Endodermal cell (in vitro differentiated cells): ENCODE results near the gene IKBKG. TPM values are rescaled to one million over a fixed set of nuclear protein-coding genes. Genes with fewer than 3 reads are reported as not detected.

Experiments used
- DNase-seq: peaks from one replicate; pipeline ENCODE4 v3.0.0-alpha.2; 2017
- H3K27ac ChIP-seq: 2 replicates; pipeline ENCODE4 v1.5.1; 2013; ENCODE audit warnings: mild to moderate bottlenecking, low read depth, low read length, moderate library complexity
- H3K27me3 ChIP-seq: 2 replicates; pipeline ENCODE4 v1.6.1; 2013; ENCODE audit warnings: mild to moderate bottlenecking, low read length, moderate library complexity; ENCODE audit not compliant: insufficient read depth, control insufficient read depth, poor library complexity, severe bottlenecking
- H3K36me3 ChIP-seq: 2 replicates; pipeline ENCODE4 v1.7.0; 2013; ENCODE audit warnings: mild to moderate bottlenecking, low read length, moderate library complexity; ENCODE audit not compliant: control insufficient read depth, insufficient read depth
- H3K4me1 ChIP-seq: one replicate; pipeline ENCODE4 v1.7.0; 2013; ENCODE audit warnings: low read length; ENCODE audit not compliant: control insufficient read depth, insufficient read depth
- H3K4me3 ChIP-seq: 2 replicates; pipeline ENCODE4 v1.5.1; 2013; ENCODE audit warnings: mild to moderate bottlenecking, low read length, moderate library complexity
- H3K9ac ChIP-seq: 2 replicates; pipeline ENCODE4 v1.6.1; 2013; ENCODE audit warnings: mild to moderate bottlenecking, low read length, moderate library complexity; ENCODE audit not compliant: poor library complexity, severe bottlenecking; ENCODE audit errors: extremely low read depth
- H3K9me3 ChIP-seq: 2 replicates; pipeline ENCODE4 v1.6.1; 2013; ENCODE audit warnings: mild to moderate bottlenecking, low read length, moderate library complexity; ENCODE audit not compliant: control insufficient read depth
- H3K27ac Mint-ChIP-seq: 2 replicates; pipeline ENCODE4 v1.8.0; 2020; ENCODE audit warnings: mixed read lengths
- H3K27me3 Mint-ChIP-seq: 2 replicates; pipeline ENCODE4 v1.8.0; 2021; ENCODE audit warnings: mild to moderate bottlenecking, mixed read lengths; ENCODE audit not compliant: insufficient read depth
- H3K36me3 Mint-ChIP-seq: 2 replicates; pipeline ENCODE4 v1.8.0; 2020; ENCODE audit warnings: low read depth, mixed read lengths
- H3K4me1 Mint-ChIP-seq: 2 replicates; pipeline ENCODE4 v1.8.0; 2020; ENCODE audit warnings: mixed read lengths
- H3K4me3 Mint-ChIP-seq: 2 replicates; pipeline ENCODE4 v1.8.0; 2020; ENCODE audit warnings: mild to moderate bottlenecking, moderate library complexity, mixed read lengths
- H3K9me3 Mint-ChIP-seq: 2 replicates; pipeline ENCODE4 v1.8.0; 2020; ENCODE audit warnings: mild to moderate bottlenecking, mixed read lengths
- WGBS, 2 experiments: methylation state at CpG; one replicate each; pipeline versions ENCODE4 v1.1.5 to v1.1.7; 2013; ENCODE audit warnings: missing lambda C conversion rate in 2 of 2, mixed read lengths in 1 of 2; ENCODE audit not compliant: insufficient coverage in 1 of 2, insufficient read length in 1 of 2; 5-methylcytosine and 5-hydroxymethylcytosine counted together
- total RNA-seq, 2 donors: library from RNA; stranded (reverse); fragmentation: NEBNext Ultra II Directional in 1 of 2; extraction: Animal tissue kit (Norgen Biotek cat#: 25700) in 1 of 2; gene quantifications; 2 replicates in 1 of 2; 3 replicates in 1 of 2; pipeline ENCODE4 v1.2.1, GENCODE V29; 2021
- TF ChIP-seq, protein P1 (sequence below): fragments of 200-600 bp; sonication (generic); conservative IDR thresholded peaks from 2 replicates; pipeline ENCODE4 v1.5.0; 2021; ENCODE audit warnings: antibody characterized with exemption, mild to moderate bottlenecking

The IKBKG gene
- total RNA-seq, 2 donors from 2014 or later: 19.8 to 20.3 TPM

- peaks cover 12% of the 10 kb centered on the region for H3K9me3 ChIP-seq
- H3K27me3 ChIP-seq: no peaks in the 10 kb centered on the region
- peaks cover 19% of the 10 kb centered on the region for H3K27me3 Mint-ChIP-seq
- H3K27ac Mint-ChIP-seq: no peak overlapping the region
- H3K4me1 Mint-ChIP-seq: no peaks in the 10 kb centered on the region
- no peaks in the 10 kb centered on the region for H3K36me3 Mint-ChIP-seq
- no peaks in the 10 kb centered on the region for H3K4me1 ChIP-seq
- no peaks in the 10 kb centered on the region for H3K36me3 ChIP-seq
- H3K9ac ChIP-seq: no peak overlapping the region
- H3K9me3 Mint-ChIP-seq: peaks cover 76% of the 10 kb centered on the region
- H3K27ac ChIP-seq: no peak overlapping the region
- TF ChIP-seq, protein P1, sequence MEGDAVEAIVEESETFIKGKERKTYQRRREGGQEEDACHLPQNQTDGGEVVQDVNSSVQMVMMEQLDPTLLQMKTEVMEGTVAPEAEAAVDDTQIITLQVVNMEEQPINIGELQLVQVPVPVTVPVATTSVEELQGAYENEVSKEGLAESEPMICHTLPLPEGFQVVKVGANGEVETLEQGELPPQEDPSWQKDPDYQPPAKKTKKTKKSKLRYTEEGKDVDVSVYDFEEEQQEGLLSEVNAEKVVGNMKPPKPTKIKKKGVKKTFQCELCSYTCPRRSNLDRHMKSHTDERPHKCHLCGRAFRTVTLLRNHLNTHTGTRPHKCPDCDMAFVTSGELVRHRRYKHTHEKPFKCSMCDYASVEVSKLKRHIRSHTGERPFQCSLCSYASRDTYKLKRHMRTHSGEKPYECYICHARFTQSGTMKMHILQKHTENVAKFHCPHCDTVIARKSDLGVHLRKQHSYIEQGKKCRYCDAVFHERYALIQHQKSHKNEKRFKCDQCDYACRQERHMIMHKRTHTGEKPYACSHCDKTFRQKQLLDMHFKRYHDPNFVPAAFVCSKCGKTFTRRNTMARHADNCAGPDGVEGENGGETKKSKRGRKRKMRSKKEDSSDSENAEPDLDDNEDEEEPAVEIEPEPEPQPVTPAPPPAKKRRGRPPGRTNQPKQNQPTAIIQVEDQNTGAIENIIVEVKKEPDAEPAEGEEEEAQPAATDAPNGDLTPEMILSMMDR: no peak
- no peak overlapping the region for H3K4me3 Mint-ChIP-seq
- no peak overlapping the region for H3K4me3 ChIP-seq
- DNase-seq: no peak
- WGBS, 2 experiments: 83 to 91% methylated on average over 1 to 6 of the region's 8 CpGs
Observed at GRCh38 chrX:154598656-154599055, 51.2 kb downstream of the IKBKG start.

GRCh38 chrX:154599531-154599930 is 52.1 kb downstream of the IKBKG start:
- TF ChIP-seq, protein P1: no peak
- Histone ChIP-seq H3K4me1 (no peaks in the 10 kb centered on the region), H3K27ac (no peak overlapping the region), H3K4me3 (no peak overlapping the region), H3K9ac (no peak overlapping the region), H3K9me3 (peaks cover 12% of the 10 kb centered on the region), H3K27me3 (no peaks in the 10 kb centered on the region), H3K36me3 (no peaks in the 10 kb centered on the region)
- no peaks in the 10 kb centered on the region for H3K4me1 Mint-ChIP-seq
- H3K4me3 Mint-ChIP-seq: no peak overlapping the region
- no peak for DNase-seq
- no peaks in the 10 kb centered on the region for H3K36me3 Mint-ChIP-seq
- 96 to 100% methylated on average over 2 to 14 of the region's 14 CpGs for WGBS, 2 experiments
- peaks cover 14% of the 10 kb centered on the region for H3K27me3 Mint-ChIP-seq
- H3K9me3 Mint-ChIP-seq: peaks cover 76% of the 10 kb centered on the region
- no peak overlapping the region for H3K27ac Mint-ChIP-seq

- no peak overlapping the region for H3K9ac ChIP-seq
- no peaks in the 10 kb centered on the region for H3K36me3 Mint-ChIP-seq
- peaks cover 76% of the 10 kb centered on the region for H3K9me3 Mint-ChIP-seq
- no peak overlapping the region for H3K27ac Mint-ChIP-seq
- no peak for DNase-seq
- H3K4me3 Mint-ChIP-seq: no peak overlapping the region
- peaks cover 12% of the 10 kb centered on the region for H3K9me3 ChIP-seq
- peaks cover 8% of the 10 kb centered on the region for H3K27me3 Mint-ChIP-seq
- no peaks in the 10 kb centered on the region for H3K4me1 ChIP-seq
- no peaks in the 10 kb centered on the region for H3K4me1 Mint-ChIP-seq
- no peaks in the 10 kb centered on the region for H3K27me3 ChIP-seq
- 92 to 96% methylated on average over 7 to 15 of the region's 15 CpGs for whole genome bisulfite sequencing, 2 experiments
- no peak overlapping the region for H3K4me3 ChIP-seq
- no peaks in the 10 kb centered on the region for H3K36me3 ChIP-seq
- H3K27ac ChIP-seq: no peak overlapping the region
- TF ChIP-seq, protein P1: no peak
Observed at GRCh38 chrX:154600759-154601374, 53.4 kb downstream of the IKBKG start.
